GM12878 (cell line): ENCODE measurements around the gene FRAS1. TPM values are rescaled to one million over a fixed set of nuclear protein-coding genes. Genes with fewer than 3 reads are reported as not detected.

Source experiments
- ATAC-seq: fragments of 200-7000 bp; cut with Tn5 transposase; 3 replicates; pipeline ENCODE4 v1.9.1; 2020; ENCODE audit warnings: mild to moderate bottlenecking, moderate library complexity
- BruUV-seq: library from RNA; stranded (reverse); fragments of 400-500 nt; replicated peaks from 2 replicates; lab custom pipeline; 2021; lab: Mats Ljungman, UMichigan
- CTCF ChIA-PET: fragments of 300-600 bp; sonication (Branson Sonifier 250); formaldehyde crosslinking; extraction: SDS; loops from one replicate; lab custom pipeline; 2021; ENCODE audit warnings: inconsistent platforms; lab: Yijun Ruan, JAX
- POLR2A ChIA-PET: fragments of 350-600 bp; formaldehyde crosslinking; extraction: SDS; loops from one replicate; lab custom pipeline; 2021; ENCODE audit warnings: inconsistent platforms; lab: Charles Lee
- RAD21 ChIA-PET: fragments of 300-600 bp; sonication (Branson Sonifier 250); formaldehyde crosslinking; loops from one replicate; lab custom pipeline; 2023; ENCODE audit warnings: antibody characterized with exemption; ENCODE audit not compliant: unreplicated experiment; lab: Charles Lee
- SMC1A ChIA-PET: fragments of 300-600 bp; sonication (Branson Sonifier 250); formaldehyde crosslinking; loops from one replicate; lab custom pipeline; 2023; ENCODE audit not compliant: unreplicated experiment, uncharacterized antibody; lab: Charles Lee
- DNase-seq: peaks from one replicate; pipeline ENCODE4 v3.0.0-alpha.2; 2011; ENCODE audit warnings: low read depth, low spot score
- FAIRE-seq: peaks from 3 replicates; lab custom pipeline; 2011; peaks lifted over from hg19 to GRCh38; lab: Jason Lieb, UNC
- H2AFZ ChIP-seq: 2 replicates; pipeline ENCODE4 v1.6.0; 2011; ENCODE audit warnings: low read depth, low read length, control low read depth; ENCODE audit not compliant: control insufficient read depth
- H3K27ac ChIP-seq: 2 replicates; pipeline ENCODE4 v1.5.1; 2011; ENCODE audit warnings: control low read depth; ENCODE audit not compliant: control insufficient read depth, insufficient read depth
- H3K27me3 ChIP-seq, 2 experiments: replicated peaks in 1 of 2; 2 replicates each; pipeline versions ENCODE4 v1.6.0 to v1.6.1; 2011; ENCODE audit warnings: low read length in 1 of 2; ENCODE audit not compliant: control insufficient read depth in 2 of 2, insufficient read depth in 2 of 2
- H3K36me3 ChIP-seq, 2 experiments: 2 replicates each; pipeline ENCODE4 v1.5.1; 2011; ENCODE audit warnings: low read length in 1 of 2; ENCODE audit not compliant: control insufficient read depth in 2 of 2, insufficient read depth in 2 of 2
- H3K4me1 ChIP-seq: 2 replicates; pipeline ENCODE4 v1.6.1; 2011; ENCODE audit warnings: mild to moderate bottlenecking, low read length, moderate library complexity, mixed read lengths; ENCODE audit not compliant: control insufficient read depth, insufficient read depth
- H3K4me2 ChIP-seq: 2 replicates; pipeline ENCODE4 v1.6.0; 2011; ENCODE audit warnings: control low read depth; ENCODE audit not compliant: control insufficient read depth, insufficient read depth
- H3K4me3 ChIP-seq: fragments of 200-600 bp; sonication (generic); 2 replicates; pipeline ENCODE4 v1.5.1; 2016
- H3K79me2 ChIP-seq: 2 replicates; pipeline ENCODE4 v1.6.0; 2011; ENCODE audit warnings: low read length; ENCODE audit not compliant: control insufficient read depth, insufficient read depth
- H3K9ac ChIP-seq: 2 replicates; pipeline ENCODE4 v1.8.0; 2011; ENCODE audit warnings: low read length, control low read depth, mixed read lengths; ENCODE audit not compliant: control insufficient read depth, insufficient read depth
- H3K9me3 ChIP-seq: replicated peaks from 3 replicates; pipeline ENCODE4 v1.5.1; 2011; ENCODE audit warnings: mild to moderate bottlenecking, low read length; ENCODE audit not compliant: control insufficient read depth, insufficient read depth
- H4K20me1 ChIP-seq: 2 replicates; pipeline ENCODE4 v1.6.0; 2011; ENCODE audit not compliant: control insufficient read depth, insufficient read depth
- ATF3 ChIP-seq: IDR thresholded peaks from 2 replicates; pipeline ENCODE4 v1.6.1; 2011; ENCODE audit warnings: low read depth, mild to moderate bottlenecking, low read length, moderate library complexity, borderline replicate concordance; ENCODE audit errors: extremely low read depth
- ATF7 ChIP-seq: fragments of 450-650 bp; IDR thresholded peaks from 2 replicates; pipeline ENCODE4 v1.6.1; 2016; ENCODE audit warnings: low read depth, mild to moderate bottlenecking
- CEBPB ChIP-seq, 2 experiments: fragments of 150-350 bp in 1 of 2; IDR thresholded peaks; 2 replicates each; pipeline ENCODE4 v1.6.1; 2012 to 2014; ENCODE audit warnings: low read depth in 2 of 2, low read length in 2 of 2, borderline replicate concordance in 1 of 2, inconsistent platforms in 1 of 2
- EED ChIP-seq: sonication (generic); IDR thresholded peaks from 2 replicates; pipeline ENCODE4 v1.6.1; 2016; ENCODE audit warnings: antibody characterized with exemption, low read depth
- MTA2 ChIP-seq: fragments of 450-650 bp; IDR thresholded peaks from 2 replicates; pipeline ENCODE4 v1.6.1; 2016; ENCODE audit warnings: low read depth, mild to moderate bottlenecking, moderate library complexity
- REST ChIP-seq: IDR thresholded peaks from 2 replicates; pipeline ENCODE4 v1.6.1; 2012; ENCODE audit warnings: mild to moderate bottlenecking, low read depth, low read length
- TCF7 ChIP-seq: IDR thresholded peaks from 2 replicates; pipeline ENCODE4 v1.6.1; 2014; ENCODE audit warnings: antibody characterized with exemption, borderline replicate concordance
- ZNF384 ChIP-seq: IDR thresholded peaks from 2 replicates; pipeline ENCODE4 v1.6.1; 2012; ENCODE audit warnings: low read depth, mild to moderate bottlenecking, low read length, improper control_type of control experiment, borderline replicate concordance
- WGBS: methylation state at CpG from one replicate; pipeline ENCODE4 v1.1.6; 2016; ENCODE audit warnings: low lambda C conversion rate; ENCODE audit not compliant: insufficient replicate concordance, insufficient coverage; ENCODE audit errors: missing lambda C conversion rate; 5-methylcytosine and 5-hydroxymethylcytosine counted together
- in situ Hi-C: fragments of 300-500 bp; cut with MboI; formaldehyde crosslinking; loops from 9 replicates; pipeline ENCODE4 v1.14.3; 2018; ENCODE audit warnings: mixed read lengths
- intact Hi-C: fragments of 100-400 bp; cut with micrococcal nuclease; formaldehyde crosslinking; loops from one replicate; pipeline ENCODE4 v1.14.2; 2022; ENCODE audit not compliant: unreplicated experiment
- polyA plus RNA-seq, 11 experiments: library from polyadenylated mRNA; depleted of rRNA in 4 of 11; unstranded in 6 of 11; stranded (reverse) in 5 of 11; fragments of >200 nt; fragmentation: Nextera tagmentation in 4 of 11; fragmentation: Illumina TruSeq in 1 of 11; extraction: Ambion mirVana in 4 of 11; extraction: Trizol in 1 of 11; gene quantifications; 1 replicate in 1 of 11; 2 replicates in 10 of 11; pipeline versions ENCODE4 v1.2.1 to v1.2.3, GENCODE V29; 2011 to 2016; ENCODE audit warnings: inconsistent platforms in 2 of 11, missing spikeins in 2 of 11, low read depth in 1 of 11
- total RNA-seq, 4 experiments: library from RNA; depleted of rRNA in 3 of 4; stranded (reverse); fragments of >200 nt in 3 of 4; fragmentation: Illumina TruSeq in 1 of 4; extraction: Trizol in 1 of 4; gene quantifications; 2 replicates each; pipeline versions ENCODE4 v1.2.1 to v1.2.3, GENCODE V29; 2013 to 2021
- TF ChIP-seq, protein P1 (sequence below): IDR thresholded peaks from 2 replicates; pipeline ENCODE4 v1.6.1; 2012; ENCODE audit warnings: low read depth, low read length, improper control_type of control experiment
- TF ChIP-seq, protein P2 (sequence below): IDR thresholded peaks from 2 replicates; pipeline ENCODE4 v1.6.1; 2011; ENCODE audit warnings: borderline replicate concordance, low read depth, mild to moderate bottlenecking, moderate library complexity, mixed read lengths, low read length; ENCODE audit not compliant: insufficient read depth; ENCODE audit errors: extremely low read length
- TF ChIP-seq, protein P3 (sequence below): fragments of 150-350 bp; IDR thresholded peaks from 2 replicates; pipeline ENCODE4 v1.6.1; 2016; ENCODE audit warnings: low read depth, low read length

Gene FRAS1
- total and polyA plus RNA-seq, 10 of the 15 experiments (the other 5 are each of a cell fraction or from before 2014, with no cell fraction given), result 0.08 to 11.7 (median 0.20) TPM

DNA sequence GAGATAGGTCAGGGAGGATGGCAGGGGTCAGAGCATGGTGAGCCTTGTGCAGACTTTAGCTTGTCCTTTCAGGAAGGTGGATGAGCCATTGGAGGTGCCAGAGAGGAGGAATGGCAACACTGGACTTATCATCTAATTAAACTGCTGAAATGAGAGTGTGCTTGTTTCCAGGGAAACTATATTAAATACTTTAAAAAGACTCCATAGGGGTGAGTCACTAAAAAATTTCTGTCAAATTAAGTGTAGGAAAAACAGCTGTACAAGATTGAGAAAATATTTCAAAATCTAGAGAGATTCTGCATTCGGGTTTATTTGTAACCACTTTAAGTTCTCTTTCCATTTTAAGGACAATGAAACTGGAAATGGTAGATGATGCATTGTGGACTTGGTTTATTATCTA is 11.4 kb downstream of the FRAS1 start:
- Histone ChIP-seq H4K20me1 (no peaks in the 10 kb centered on the region), H3K27me3 (no peaks in the 10 kb centered on the region; a peak in 1 of 4 replicates), H3K9me3 (no peaks in the 10 kb centered on the region), H3K4me3 (no peak overlapping the region), H3K4me1 (no peaks in the 10 kb centered on the region), H3K4me2 (no peak overlapping the region), H3K79me2 (no peaks in the 10 kb centered on the region), H2AFZ (no peak overlapping the region), H3K36me3 (no peaks in the 10 kb centered on the region), H3K27ac (no peak overlapping the region), H3K9ac (no peak overlapping the region)
- WGBS, result 0% methylated on average over 1 of the region's 1 CpG
- ATAC-seq (no peak), DNase-seq (no peak), FAIRE-seq (no peak)
- ChIA-PET SMC1A (interaction anchor here (1.2 to 1.3 kb wide), 2 partner anchors 9 to 523 kb away, joined by 3 to 4 read pairs; no protein-coding TSS in a partner anchor), POLR2A (no interaction called here), CTCF (interaction anchor here (0.9 to 2.3 kb wide), 5 partner anchors 9 to 313 kb away, joined by 3 to 8 read pairs (median 3); partner anchors contain the start of gene FRAS1), RAD21 (interaction anchor here (1.5 kb wide), 1 partner anchor 9 kb away, joined by 6 read pairs; no protein-coding TSS in a partner anchor)
- intact Hi-C loops (no loop called here), in situ Hi-C loops (no loop called here)
- no TSS peak for BruUV-seq
- TF ChIP-seq, protein P1, sequence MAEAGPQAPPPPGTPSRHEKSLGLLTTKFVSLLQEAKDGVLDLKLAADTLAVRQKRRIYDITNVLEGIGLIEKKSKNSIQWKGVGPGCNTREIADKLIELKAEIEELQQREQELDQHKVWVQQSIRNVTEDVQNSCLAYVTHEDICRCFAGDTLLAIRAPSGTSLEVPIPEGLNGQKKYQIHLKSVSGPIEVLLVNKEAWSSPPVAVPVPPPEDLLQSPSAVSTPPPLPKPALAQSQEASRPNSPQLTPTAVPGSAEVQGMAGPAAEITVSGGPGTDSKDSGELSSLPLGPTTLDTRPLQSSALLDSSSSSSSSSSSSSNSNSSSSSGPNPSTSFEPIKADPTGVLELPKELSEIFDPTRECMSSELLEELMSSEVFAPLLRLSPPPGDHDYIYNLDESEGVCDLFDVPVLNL, result no peak
- TF ChIP-seq TCF7, result no peak
- no peak for TF ChIP-seq REST
- TF ChIP-seq CEBPB (IDR thresholded peaks at IDR 0.05; ENCODE audit: borderline replicate concordance in 1 of 2, low read depth in 2 of 2, low read length in 2 of 2), result no peak
- TF ChIP-seq, protein P2, sequence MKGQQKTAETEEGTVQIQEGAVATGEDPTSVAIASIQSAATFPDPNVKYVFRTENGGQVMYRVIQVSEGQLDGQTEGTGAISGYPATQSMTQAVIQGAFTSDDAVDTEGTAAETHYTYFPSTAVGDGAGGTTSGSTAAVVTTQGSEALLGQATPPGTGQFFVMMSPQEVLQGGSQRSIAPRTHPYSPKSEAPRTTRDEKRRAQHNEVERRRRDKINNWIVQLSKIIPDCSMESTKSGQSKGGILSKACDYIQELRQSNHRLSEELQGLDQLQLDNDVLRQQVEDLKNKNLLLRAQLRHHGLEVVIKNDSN, result no peak
- no peak for TF ChIP-seq ZNF384
- no peak for TF ChIP-seq EED
- TF ChIP-seq ATF3, result no peak
- TF ChIP-seq MTA2, result no peak
- TF ChIP-seq ATF7, result no peak
- TF ChIP-seq, protein P3, sequence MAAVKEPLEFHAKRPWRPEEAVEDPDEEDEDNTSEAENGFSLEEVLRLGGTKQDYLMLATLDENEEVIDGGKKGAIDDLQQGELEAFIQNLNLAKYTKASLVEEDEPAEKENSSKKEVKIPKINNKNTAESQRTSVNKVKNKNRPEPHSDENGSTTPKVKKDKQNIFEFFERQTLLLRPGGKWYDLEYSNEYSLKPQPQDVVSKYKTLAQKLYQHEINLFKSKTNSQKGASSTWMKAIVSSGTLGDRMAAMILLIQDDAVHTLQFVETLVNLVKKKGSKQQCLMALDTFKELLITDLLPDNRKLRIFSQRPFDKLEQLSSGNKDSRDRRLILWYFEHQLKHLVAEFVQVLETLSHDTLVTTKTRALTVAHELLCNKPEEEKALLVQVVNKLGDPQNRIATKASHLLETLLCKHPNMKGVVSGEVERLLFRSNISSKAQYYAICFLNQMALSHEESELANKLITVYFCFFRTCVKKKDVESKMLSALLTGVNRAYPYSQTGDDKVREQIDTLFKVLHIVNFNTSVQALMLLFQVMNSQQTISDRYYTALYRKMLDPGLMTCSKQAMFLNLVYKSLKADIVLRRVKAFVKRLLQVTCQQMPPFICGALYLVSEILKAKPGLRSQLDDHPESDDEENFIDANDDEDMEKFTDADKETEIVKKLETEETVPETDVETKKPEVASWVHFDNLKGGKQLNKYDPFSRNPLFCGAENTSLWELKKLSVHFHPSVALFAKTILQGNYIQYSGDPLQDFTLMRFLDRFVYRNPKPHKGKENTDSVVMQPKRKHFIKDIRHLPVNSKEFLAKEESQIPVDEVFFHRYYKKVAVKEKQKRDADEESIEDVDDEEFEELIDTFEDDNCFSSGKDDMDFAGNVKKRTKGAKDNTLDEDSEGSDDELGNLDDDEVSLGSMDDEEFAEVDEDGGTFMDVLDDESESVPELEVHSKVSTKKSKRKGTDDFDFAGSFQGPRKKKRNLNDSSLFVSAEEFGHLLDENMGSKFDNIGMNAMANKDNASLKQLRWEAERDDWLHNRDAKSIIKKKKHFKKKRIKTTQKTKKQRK, result no peak
